NK-92 treated with Interleukin-12 subunit alpha and Interleukin-12 subunit beta, amount 100 ng/mL, for 24 hours (cell line): ENCODE data around the gene GOLGA8S.
"Not testable (repeated sequence)": the region's sequence is repeated elsewhere in the genome, so short reads cannot be mapped to it uniquely, and the experiment has no call there.

Source experiments
- DNase-seq: peaks from one replicate; lab custom pipeline; 2025; lab: John Stamatoyannopoulos, UW

Gene GOLGA8S, protein sequence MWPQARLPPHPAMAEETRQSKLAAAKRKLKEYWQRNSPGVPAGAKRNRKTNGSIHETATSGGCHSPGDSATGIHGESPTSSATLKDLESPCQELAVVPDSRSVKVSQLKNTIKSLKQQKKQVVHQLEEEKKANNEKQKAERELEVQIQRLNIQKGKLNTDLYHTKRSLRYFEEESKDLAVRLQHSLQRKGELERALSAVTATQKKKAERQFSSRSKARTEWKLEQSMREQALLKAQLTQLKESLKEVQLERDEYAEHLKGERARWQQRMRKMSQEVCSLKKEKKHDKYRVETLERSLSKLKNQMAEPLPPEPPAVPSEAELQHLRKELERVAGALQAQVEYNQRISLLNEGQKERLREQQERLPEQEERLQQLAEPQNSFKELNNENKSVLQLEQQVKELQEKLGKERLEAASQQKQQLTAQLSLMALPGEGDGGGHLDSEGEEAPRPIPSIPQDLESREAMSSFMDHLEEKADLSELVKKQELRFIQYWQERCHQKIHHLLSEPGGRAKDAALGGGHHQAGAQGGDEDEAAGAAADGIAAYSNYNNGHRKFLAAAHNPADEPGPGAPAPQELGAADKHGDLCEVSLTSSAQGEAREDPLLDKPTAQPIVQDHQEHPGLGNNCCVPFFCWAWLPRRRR

GRCh38 chr15:23354448-23354847, at the start of gene GOLGA8S:
Gene GOLGA8S (plus strand): TSS chr15:23354748. CDS start chr15:23354810, 62 bp downstream.
- DNase-seq: not testable (repeated sequence)

DNA sequence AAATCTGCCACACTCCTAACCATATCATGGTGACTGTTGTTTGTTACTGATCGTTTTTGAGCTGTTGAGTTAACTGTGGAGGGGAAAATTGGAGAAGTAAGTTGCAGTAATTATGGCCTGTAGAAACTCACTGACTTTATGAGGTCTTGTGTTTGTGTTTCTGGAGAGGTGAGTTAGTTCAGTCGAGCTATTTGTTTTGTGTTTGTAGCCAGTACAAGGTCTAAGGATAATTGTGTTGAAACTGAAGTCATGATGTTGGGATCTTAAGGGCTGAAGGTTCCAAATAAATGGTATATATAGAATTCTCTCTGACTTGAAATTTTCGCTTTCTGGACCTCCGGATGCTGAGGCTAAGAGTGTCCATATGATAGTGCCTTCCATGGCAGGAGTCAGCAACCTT, 49.7 kb upstream of the GOLGA8S start:
- not testable (repeated sequence) for DNase-seq

DNA sequence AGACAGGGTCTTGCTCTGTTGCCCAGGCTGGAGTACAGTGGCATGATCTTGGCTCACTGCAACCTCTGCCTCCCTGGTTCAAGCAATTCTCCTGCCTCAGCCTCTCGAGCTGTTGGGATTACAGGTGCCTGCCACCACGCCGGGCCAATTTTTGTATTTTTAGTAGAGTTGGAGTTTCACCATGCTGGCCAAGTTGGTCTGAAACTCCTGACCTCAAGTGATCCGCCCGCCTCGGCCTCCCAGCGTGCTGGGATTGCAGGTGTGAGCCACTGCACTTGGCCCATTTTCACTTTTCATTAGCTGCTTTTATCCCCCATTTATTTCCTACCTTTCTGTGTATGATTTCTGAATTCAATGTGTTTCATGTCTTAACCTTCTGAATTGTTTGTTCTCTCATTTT, 48.6 kb upstream of the GOLGA8S start:
- DNase-seq: not testable (repeated sequence)

GRCh38 chr15:23311233-23311632, 43.3 kb upstream of the GOLGA8S start:
- not testable (repeated sequence) for DNase-seq

- DNase-seq: not testable (repeated sequence)
Measured at GRCh38 chr15:23334096-23334495, 20.5 kb upstream of the GOLGA8S start, which contains the start of gene GOLGA6L26. Gene GOLGA6L26 (minus strand): TSS chr15:23334196. CDS start chr15:23334135, 61 bp downstream.

DNA sequence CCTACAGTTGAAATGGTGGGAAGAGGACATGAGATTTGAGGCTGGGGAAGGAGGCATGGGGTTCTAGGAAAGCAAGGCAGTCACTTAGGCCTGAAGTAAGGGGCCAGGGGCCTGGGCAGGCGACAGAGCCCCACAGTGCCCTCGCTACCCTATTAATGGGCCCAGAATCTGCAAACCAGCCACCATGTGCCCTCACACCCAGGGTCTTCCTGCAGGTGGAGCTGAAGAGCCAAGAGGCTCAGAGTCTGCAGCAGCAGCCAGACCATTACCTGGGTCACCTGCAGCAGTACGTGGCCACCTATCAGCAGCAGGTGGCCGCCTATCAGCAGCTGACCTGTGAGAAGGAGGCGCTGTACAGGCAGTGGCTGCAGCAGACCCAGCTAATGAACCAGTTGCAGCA, 8.1 kb downstream of the GOLGA8S start:
- DNase-seq: not testable (repeated sequence)

- DNase-seq: not testable (repeated sequence)
Measured at GRCh38 chr15:23364261-23364660, 9.7 kb downstream of the GOLGA8S start.

GRCh38 chr15:23370578-23370977, 16.0 kb downstream of the GOLGA8S start:
- DNase-seq: no peak

DNA sequence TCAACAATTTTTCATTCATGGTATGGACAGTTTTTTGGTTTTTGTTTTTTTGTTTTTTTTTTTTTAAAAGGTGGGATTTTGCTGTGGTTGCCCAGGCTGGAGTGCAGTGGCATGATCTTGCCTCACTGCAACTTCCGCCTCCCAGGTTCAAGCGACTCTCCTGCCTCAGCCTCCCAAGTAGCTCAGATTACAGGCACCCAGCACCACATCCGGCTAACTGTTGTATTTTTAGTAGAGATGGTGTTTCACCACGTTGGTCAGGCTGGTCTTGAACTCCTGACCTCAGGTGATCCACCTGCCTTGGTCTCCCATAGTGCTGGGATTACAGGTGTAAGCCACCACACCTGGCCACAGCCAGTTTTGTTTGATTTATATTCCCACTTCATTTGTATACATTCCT, 16.6 kb downstream of the GOLGA8S start:
- DNase-seq: not testable (repeated sequence)

DNA sequence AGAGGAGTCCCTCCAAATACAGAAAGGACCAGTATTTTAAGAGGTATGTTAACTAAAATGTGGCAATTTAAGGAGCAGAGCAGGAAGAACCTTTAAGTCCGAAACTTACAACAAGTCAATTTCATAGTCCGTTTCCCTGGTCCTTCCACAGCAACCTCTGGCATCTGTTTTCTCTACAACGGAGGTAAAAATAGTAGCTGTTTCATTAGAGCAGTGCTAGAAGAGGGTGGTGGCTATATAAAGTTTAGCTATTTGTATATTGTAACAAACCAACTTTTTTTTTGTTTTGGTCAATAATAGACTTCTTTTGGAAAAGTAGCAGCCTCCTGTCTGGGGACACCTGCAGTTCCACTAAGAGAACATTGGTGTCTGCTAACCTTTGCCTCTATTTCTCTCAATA, 17.3 kb downstream of the GOLGA8S start:
- DNase-seq: not testable (repeated sequence)

DNA sequence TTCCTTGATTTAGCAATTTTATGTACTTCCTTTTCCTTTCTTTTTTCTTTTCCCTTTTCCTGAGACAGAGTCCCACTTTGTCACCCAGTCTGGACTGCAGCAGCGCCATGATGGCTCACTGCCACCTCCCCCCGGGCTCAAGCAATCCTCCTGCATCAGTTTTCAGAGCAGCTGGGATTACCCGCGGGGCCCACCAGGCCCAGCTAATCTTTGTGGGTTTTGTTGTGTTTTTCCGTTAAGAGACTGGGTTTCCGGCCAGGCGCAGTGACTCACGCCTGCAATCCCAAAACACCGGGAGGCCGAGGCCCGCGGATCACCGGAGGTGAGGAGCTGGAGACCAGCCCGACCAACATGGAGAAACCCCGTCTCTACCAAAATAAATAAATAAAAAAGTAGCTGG, 17.7 kb downstream of the GOLGA8S start:
- DNase-seq: no peak

DNA sequence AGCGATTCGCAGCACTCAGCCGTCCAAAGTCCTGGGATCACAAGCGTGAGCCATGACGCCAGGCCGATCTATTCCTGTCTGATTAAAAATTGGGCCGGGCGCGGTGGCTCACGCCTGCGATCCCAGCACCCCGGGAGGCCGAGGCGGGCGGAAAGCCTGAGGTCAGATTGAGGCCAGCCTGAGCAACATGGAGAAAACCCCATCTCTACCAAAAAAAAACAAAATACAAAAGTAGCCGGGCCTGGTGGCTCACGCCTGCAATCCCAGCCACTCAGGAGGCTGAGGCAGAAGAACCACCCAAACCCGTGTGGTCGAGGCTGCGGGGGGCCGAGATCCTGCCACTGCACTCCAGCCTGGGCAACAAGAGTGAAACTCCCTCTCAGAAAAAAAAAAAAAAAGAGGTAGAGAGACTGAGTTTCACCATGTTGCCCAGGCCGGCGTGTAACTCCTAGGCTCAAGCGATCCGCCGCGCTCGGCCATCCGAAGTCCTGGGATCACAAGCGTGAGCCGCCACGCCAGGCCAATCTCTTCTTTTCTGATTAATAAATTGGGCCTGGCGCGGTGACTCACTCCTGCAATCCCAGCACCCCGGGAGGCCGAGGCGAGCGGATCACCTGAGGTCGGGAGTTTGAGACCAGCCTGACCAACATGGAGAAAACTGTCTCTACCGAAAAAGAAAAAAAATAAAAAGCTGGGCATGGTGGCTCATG, 18.5 kb downstream of the GOLGA8S start:
- DNase-seq: not testable (repeated sequence)

DNA sequence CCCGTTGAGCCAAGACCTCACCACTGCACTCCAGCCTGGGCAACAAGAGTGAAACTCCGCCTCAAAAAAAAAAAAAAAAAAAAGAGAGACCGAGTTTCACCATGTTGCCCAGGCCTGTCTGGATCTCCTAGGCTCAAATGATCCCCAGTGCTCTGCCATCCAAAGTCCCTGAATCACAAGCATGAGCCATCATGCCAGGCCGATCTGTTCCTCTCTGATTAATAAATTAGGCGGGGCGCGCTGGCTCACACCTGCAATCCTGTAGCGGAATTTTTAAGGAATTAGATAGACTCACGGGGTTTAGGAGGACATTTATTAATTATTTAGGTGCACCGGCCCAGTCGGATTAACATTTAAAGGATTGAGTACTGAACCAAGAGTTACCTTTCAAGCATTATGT, 19.7 kb downstream of the GOLGA8S start:
- DNase-seq: not testable (repeated sequence)

GRCh38 chr15:23378946-23379345, 24.4 kb downstream of the GOLGA8S start:
- DNase-seq: not testable (repeated sequence)

DNA sequence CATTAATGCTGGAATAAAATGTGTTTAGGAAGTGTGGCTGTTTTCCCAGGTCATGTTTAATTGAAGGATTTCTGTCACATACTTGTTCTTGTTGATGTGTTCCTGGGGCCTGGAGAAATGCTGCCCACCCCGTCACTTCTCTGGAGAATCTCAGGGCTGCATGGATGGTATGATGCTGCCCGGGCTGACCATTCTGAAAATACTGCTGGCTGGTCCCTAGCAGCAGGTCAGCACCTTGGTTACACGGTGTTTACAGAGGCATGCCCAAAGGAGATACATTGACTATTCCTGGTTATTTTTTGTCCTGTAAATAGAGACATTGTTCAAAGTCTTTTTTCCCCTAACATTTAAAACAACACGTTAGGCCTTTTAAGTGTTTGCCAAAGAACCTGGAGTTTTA, 26.2 kb downstream of the GOLGA8S start:
- DNase-seq: not testable (repeated sequence)

DNA sequence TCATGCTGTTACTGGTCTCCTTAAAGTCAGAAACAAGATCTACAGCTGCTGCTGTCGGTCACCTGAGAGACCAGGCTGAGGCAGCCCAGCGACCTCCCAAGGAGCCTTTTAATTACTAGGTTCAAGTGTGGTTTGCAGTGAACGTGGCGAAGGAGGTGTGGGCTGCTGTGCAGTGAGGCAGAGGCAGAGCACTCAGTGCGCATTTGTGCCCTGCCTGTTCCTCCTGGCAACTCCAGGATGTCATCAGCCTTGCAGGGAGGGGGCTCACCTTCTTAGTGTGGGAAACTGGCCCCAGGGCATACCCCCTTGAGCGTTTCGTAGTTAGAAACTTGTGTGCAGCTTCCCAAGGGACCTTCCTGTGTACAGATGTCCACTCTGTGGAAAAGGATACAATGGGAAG, 26.6 kb downstream of the GOLGA8S start:
- DNase-seq: not testable (repeated sequence)

- DNase-seq: no peak
Measured at GRCh38 chr15:23384371-23384770, 29.8 kb downstream of the GOLGA8S start.

GRCh38 chr15:23385886-23386430, 31.4 kb downstream of the GOLGA8S start:
- DNase-seq: no peak

DNA sequence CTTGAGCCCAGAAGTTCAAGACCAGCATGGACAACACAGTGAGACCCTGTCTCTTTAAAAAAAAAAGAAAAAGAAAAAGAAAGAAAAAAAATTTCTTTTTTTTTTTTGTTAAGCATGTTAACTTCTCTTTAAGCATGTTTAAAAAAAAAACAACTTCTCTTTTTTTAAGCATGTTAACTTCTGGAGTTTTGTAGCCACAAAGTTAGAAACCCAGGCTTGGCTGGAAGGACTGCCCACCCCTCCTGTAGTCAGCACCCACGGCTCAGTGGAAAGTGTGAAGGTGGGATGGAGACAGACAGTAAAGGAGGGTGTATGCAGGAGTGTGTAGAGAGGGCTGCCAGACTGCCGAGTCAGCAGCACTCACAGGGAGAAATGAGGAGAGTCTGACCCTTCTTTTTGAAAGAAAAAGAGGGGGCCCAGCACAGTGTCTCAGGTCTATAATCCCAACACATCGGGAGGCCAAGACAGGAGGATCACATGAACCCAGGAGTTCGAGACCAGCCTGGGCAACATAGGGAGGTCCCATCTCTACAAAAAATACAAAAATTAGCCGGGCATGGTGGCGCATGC, 33.2 kb downstream of the GOLGA8S start:
- DNase-seq: no peak

DNA sequence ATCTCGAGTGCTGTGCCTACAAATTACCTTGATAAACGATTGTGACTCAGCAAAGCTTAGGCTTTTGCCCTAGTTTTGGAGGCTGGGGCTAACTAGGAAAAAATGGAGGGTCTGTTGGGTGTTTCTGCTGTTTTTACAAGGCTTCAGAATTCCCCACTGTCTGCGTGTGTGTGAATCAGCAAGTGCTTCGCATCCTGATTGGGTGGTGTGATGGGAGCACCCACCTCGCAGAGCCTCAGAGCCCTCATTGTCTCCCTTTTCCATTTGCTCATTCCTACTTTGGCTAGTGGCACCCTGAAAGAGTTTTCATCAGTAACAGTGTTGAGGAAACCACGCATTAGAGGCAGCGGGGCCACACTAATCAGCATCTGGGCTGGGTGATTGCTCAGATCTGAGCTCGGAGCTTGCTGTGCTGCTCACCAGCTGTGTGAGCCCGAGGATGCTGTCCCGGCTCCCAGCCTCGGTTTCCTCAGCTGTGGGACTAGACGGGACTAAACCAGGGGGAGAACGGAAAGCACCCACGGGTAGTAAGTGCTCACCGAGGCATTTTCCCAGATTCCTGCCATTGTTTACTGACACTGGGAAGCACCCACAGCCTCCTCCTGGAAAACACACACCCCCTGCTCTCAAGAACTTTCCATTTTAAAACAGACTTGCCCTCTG, 40.6 kb downstream of the GOLGA8S start:
- DNase-seq: no peak

GRCh38 chr15:23395832-23396231, 41.3 kb downstream of the GOLGA8S start:
- DNase-seq: no peak
